HG02884 (cell line): ENCODE results near the gene PDGFRB.

ENCODE experiments used
- ATAC-seq: cut with Tn5 transposase; IDR thresholded peaks from one replicate; pipeline ENCODE4 v1.9.1; 2021; ENCODE audit warnings: mild to moderate bottlenecking, moderate library complexity; ENCODE audit not compliant: unreplicated experiment

Gene PDGFRB

GRCh38 chr5:150133581-150134197 is 22.0 kb downstream of the PDGFRB start:
- no peak for ATAC-seq

GRCh38 chr5:150132740-150133139 is 22.9 kb downstream of the PDGFRB start:
- ATAC-seq: no peak

DNA sequence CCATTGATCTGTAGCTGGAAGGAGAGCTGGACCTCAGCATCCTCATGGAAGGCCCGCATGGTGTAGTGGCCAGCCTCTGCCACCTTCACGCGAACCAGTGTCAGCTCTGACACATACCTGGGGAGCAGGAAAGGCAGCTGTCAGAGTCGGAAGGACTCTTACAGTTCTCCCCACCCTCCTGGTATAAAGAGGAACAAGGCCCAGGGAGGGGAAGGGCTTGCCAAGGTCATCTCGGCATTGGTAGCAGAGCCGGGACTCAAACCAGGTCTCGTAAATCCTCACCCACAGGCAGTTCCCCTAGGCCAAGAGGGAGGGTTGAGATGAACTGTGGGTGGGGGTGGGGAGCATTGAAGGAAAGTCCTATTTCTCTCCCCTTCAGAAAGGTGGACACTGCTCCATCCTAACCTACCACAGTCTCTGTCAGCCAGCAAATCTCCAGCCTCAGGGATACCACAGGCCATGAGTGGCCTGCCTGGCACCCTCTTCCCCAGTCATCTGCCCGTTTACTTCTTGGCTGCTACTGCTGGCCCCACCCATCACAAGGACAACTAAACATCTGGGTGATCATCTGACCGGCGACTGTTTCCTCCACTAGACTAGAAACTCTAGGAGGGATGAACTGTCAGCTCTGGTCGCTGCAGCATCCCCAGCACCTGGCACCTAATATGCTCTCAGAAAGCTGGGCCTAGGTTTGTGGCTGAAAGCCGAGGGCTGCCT is 23.5 kb downstream of the PDGFRB start:
- no peak for ATAC-seq

- no peak for ATAC-seq
Measured at GRCh38 chr5:150131461-150131860, 24.2 kb downstream of the PDGFRB start.

DNA sequence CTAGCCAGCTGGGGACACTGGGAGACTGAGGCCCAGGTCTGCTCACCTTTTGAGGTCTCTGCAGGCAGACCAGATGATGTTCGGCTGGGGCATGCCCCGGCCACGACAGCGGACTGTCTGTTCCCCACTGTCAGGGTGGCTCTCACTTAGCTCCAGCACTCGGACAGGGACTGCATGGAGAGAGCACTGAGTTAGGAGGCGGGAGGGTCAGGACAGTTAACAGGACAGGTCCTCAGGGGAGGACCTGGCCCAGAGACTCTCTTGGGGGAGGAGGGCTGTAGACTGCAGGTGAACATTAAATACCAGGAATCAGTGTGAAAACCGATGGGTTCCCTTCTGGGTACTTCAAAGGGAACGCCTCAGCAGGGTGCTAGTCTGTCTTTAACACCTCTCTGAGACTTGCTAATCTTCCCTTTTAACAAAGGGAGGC is 25.1 kb downstream of the PDGFRB start:
- no peak for ATAC-seq

DNA sequence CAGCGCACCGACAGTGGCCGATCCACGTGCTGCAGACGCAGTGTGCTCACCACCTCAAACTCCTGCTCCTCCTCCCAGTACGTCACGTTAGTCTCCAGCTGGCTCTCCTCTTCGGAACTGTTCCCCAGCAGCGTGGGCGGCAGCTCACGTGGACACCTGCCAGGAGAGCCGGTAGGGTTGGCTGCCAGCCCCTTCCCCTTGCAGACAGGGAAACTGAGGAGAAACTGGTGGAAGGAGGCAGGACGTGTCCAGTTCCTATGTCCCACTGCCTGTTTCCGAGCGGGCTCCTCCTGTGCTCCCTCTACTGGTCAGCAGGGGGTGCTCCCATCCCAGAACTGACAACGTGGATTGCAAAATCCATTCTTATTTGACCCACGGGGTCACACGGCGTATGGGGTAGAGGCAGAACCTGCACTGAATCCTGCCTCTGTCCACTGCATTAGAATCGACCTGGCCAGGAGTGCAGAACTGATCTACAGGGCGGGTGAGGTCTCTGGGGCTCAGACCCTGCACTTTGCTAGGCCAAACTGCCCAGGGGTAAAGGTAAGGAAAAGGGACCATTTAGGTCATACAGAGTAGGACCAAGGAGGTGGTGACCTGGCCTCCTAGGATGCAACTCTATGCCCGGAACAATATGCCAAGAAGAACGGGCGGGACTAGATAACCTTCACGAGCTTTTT is 25.7 kb downstream of the PDGFRB start:
- no peak for ATAC-seq

GRCh38 chr5:150129454-150129812 is 26.2 kb downstream of the PDGFRB start:
- no peak for ATAC-seq

- ATAC-seq: no peak
Measured at GRCh38 chr5:150126921-150127265, 28.8 kb downstream of the PDGFRB start.

DNA sequence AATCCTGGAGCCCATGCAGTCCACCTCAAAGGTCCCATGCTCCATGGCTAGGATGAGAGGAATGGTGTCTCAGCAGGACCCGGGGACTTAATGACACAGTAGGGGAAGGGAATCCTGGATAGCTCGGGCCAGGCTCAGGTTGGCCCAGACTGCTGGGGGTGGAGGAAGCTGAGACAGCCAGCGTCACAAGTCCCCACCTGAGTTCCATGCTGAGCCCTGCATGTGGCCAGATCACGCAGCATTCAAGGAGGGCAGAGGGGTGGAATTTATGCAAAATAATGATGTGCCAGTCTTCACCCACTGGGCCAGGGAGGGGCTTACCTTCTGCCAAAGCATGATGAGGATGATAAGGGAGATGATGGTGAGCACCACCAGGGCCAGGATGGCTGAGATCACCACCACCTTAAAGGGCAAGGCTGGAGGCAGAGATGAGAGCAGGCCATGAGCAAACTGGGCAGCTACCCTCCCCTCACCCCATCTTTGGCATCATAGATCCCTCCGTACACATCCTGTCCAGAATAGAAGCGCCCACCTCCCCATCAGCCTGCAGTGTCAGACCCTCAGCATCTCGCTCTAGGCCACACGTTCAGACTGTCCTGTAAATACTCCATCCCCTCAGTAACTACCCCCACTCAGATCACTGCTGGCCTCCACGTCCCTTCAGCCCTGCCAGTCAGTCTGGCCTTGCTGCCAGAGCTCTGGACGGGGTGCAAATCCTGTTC is 29.3 kb downstream of the PDGFRB start:
- ATAC-seq: no peak

DNA sequence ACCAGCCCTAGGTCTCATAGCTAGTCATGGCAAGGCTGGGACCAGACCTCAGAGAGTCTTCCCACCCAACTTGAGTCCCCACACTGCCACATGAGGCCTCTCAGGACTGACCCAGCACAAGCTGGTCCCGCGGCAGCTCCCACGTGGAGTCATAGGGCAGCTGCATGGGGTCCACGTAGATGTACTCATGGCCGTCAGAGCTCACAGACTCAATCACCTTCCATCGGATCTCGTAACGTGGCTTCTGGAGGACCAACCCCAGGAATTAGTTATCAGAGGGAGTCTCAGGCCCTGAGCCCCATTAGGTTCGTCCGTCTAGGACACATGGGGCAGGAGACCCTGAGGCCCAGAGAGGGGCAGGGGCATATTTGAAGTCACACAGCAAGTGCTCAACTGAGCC is 30.3 kb downstream of the PDGFRB start:
- ATAC-seq: no peak

DNA sequence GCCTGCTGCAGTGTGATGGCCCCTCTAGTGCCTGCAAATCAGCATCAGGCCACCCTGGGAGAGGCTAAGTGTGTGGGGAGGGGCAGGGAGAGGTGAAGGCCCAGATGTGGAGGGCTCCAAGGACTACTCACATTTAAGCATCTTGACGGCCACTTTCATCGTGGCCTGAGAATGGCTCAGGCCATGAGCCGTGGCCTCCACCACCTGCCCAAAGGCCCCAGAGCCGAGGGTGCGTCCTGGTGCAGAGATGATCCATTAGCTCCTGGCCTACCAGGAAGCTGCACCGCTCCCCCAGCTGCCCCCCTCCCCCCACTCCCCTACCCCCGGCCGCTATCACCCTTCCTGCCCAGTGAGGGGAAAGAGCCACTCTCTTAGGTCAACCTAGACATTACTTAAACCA is 31.0 kb downstream of the PDGFRB start:
- no peak for ATAC-seq

GRCh38 chr5:150124111-150124557 is 31.5 kb downstream of the PDGFRB start:
- no peak for ATAC-seq

- ATAC-seq: no peak
Measured at GRCh38 chr5:150123542-150123941, 32.1 kb downstream of the PDGFRB start.

DNA sequence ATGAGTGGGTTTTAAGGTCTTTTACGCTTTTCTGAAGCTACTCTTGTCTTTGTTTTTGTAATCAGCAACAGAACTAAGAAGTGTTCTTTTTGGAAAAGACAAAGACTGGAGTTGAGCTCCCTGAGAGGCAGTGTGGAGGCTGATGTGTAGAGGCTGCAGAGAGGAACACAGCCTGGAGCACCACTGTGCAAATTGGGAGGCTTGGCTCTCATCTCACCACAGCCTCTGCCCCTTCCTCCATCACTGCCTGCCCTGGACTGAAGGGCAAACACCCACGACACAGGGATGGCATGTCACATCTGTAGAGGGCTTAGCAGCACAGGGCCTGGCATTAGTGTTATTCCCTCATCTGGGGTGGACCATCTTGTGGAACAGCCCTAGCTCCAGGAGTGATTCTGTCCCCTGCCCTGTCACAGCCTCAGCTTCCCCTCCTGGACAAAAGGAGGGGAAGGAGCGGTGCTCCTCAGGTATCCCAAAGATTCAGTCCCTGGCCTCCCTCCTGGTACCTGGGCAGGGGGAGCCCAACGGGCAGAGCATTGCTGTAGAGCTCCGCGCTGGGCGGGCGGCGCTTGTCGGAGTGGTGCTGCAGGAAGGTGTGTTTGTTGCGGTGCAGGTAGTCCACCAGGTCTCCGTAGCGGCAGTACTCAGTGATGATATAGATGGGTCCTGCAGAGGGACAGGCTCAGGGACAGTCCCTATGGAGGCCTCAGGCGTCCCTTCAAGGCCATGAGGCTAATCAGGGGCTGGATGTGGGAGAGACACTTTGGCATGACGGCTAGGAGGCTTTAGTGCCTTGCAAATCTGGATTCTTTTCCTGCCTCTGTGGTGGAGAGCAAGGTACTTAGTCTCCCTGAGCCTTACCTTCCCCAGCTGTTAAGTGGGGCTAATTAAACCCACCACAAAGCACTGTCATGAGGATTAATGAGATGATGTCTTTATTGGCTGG is 32.8 kb downstream of the PDGFRB start:
- ATAC-seq: no peak

GRCh38 chr5:150122158-150122510 is 33.5 kb downstream of the PDGFRB start:
- no peak for ATAC-seq

DNA sequence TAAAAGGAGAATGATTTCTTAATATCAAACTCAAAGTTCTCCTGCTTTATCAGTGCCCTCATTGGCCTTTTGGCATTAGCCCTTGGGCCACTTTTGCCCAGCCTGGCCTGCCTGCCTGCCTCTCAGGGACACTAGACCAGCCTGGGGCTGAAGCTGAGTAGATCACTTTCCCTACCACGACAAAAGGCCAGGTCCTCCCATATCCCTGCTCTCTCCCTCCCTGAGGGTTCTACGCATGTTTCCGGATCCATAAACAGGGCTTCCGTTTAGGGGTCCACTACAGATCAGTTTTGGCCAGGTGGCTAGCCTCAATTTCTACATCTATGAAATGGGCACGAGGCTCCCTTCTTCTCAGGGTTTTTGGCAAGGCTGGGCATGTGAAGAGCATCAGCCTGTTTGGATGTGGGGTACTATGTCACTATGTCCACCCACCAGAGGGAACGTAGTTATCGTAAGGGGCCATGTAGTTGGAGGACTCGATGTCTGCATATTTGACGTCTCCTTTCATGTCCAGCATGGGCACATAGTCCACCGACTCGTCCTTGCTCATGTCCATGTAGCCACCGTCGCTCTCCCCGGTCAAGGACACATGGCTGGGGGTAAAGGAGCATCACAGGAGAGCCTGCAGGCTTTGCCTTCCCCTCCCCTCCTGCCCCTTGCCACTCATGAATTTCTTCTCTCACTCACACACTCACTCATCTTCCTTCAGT is 34.0 kb downstream of the PDGFRB start:
- ATAC-seq: no peak

GRCh38 chr5:150120617-150121447 is 34.8 kb downstream of the PDGFRB start:
- ATAC-seq: no peak

- no peak for ATAC-seq
Measured at GRCh38 chr5:150120062-150120441, 35.6 kb downstream of the PDGFRB start.

DNA sequence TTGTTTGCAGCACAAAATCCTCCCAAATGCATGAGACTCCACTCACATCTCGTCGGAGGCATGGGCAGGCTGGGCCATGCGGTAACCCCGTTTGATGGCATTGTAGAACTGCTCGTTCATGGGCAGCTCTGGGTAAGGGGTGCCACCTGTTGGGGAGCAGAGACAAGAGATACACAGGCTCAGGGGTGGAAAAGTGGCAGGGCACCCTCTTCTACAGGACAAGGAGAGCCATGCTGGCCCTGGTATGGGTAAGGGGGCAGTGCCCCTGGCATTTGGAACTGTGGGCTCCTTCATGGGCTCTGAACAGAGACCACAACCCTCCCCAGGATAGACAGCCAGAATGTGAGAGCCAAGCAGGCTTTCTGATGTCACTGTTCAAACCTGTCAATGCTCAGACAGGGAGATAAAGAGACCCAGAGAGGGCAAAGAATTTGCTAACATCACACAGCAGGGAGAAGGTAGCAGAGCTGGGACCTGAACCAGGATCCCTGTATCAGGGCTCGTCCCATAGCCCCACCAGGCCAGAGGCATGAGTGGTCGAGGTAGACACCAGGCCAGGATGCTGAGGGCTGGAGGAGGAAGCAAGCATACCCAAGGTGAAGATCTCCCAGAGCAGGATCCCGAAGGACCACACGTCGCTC is 36.1 kb downstream of the PDGFRB start:
- ATAC-seq: no peak
